ENCODE measurements around the gene MCF2. TPM values are rescaled to one million over a fixed set of nuclear protein-coding genes. Genes with fewer than 3 reads are reported as not detected.

Gene MCF2
- total and polyA plus RNA-seq, 2 donors (not counting 1 experiment from before 2014, with no cell fraction given), result under 0.01 to 0.05 TPM

DNA sequence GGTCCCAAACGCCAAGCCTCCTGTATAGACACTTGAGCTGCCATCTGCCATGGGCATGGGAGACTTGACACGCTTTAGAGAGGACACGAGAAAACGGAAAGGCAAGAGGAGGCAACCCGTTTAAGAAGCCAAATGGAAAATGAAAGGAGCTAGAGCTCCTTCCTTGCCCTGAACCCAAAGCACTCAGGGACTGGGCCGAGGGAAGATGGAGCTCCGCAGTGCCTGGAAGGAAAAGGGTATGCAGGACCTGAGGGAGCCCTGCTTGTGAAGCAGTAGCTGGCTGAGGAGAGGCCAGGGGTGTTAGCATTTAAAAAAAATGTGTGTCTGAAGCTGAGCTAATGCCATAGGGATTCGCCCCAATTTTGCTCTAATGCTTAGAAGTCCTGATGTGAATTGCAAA lies 15.1 kb downstream of the MCF2 start:
- Histone ChIP-seq H3K9me3 (ENCODE audit: control insufficient read depth, insufficient read depth, low read depth, low read length) (no peaks in the 10 kb centered on the region), H3K4me1 (ENCODE audit: control insufficient read depth, extremely low read depth, insufficient read depth, low read length) (no peaks in the 10 kb centered on the region), H4K20me1 (ENCODE audit: control insufficient read depth, extremely low read depth, insufficient read depth, low read length) (no peaks in the 10 kb centered on the region), H3K9ac (ENCODE audit: insufficient read depth, low read length) (no peak overlapping the region), H3K27me3 (ENCODE audit: control insufficient read depth, insufficient read depth, low read length) (peaks cover 5% of the 10 kb centered on the region), H3K27ac (ENCODE audit: insufficient read depth, low read length) (no peak overlapping the region), H2AFZ (ENCODE audit: low read length) (peak overlapping the region; percentile 31), H3K4me3 (replicated peaks in 1 of 4; ENCODE audit: control extremely low read depth in 1 of 4, insufficient read depth in 1 of 4, low read depth in 3 of 4, low read length in 4 of 4) (peak overlapping the region; percentile 13 to 46 (median 30)), H3K36me3 (ENCODE audit: control insufficient read depth, insufficient read depth, low read length) (no peaks in the 10 kb centered on the region), H3K79me2 (ENCODE audit: control insufficient read depth, insufficient read depth, low read length) (no peaks in the 10 kb centered on the region), H3K4me2 (ENCODE audit: extremely low read depth, insufficient read depth, low read length) (peak overlapping the region; percentile 80)
- DNase-seq (ENCODE audit: low read depth in 2 of 2), result no peak
- TF ChIP-seq EZH2 (IDR thresholded peaks at IDR 0.05; ENCODE audit: low read length, missing control alignments) (no peak), CTCF (conservative IDR thresholded peaks at IDR 0.05 in 1 of 2, IDR thresholded peaks at IDR 0.05 in 1 of 2; ENCODE audit: low read depth in 1 of 2, low read length in 2 of 2) (no peak)

DNA sequence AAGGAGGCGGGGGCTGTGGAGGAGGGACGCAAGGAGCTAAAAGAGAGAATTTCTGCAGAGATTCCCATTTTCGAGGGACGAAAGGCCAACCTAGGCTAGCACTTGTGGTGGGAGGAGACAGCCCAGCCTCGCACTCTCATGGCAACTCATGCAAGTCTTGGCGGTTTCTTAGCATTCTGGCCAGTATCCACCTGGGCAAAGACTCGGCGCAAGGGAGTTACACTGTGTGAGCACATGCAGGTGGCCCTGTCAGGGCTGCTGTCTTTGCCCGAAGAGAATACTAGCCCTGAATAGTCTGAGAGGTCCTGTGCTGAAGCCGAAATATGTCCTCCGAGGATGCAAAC lies 15.5 kb downstream of the MCF2 start:
- peak overlapping the region; percentile 13 to 46 (median 30) for H3K4me3 ChIP-seq (replicated peaks in 1 of 4; ENCODE audit: control extremely low read depth in 1 of 4, insufficient read depth in 1 of 4, low read depth in 3 of 4, low read length in 4 of 4)
- H3K27me3 ChIP-seq (ENCODE audit: control insufficient read depth, insufficient read depth, low read length), result peaks cover 5% of the 10 kb centered on the region
- no peaks in the 10 kb centered on the region for H3K9me3 ChIP-seq (ENCODE audit: control insufficient read depth, insufficient read depth, low read depth, low read length)
- TF ChIP-seq EZH2 (IDR thresholded peaks at IDR 0.05; ENCODE audit: low read length, missing control alignments), result no peak
- TF ChIP-seq CTCF (conservative IDR thresholded peaks at IDR 0.05 in 1 of 2, IDR thresholded peaks at IDR 0.05 in 1 of 2; ENCODE audit: low read depth in 1 of 2, low read length in 2 of 2), result no peak
- H3K9ac ChIP-seq (ENCODE audit: insufficient read depth, low read length), result no peak overlapping the region
- DNase-seq (ENCODE audit: low read depth in 2 of 2), result no peak
- no peaks in the 10 kb centered on the region for H3K4me1 ChIP-seq (ENCODE audit: control insufficient read depth, extremely low read depth, insufficient read depth, low read length)
- H3K79me2 ChIP-seq (ENCODE audit: control insufficient read depth, insufficient read depth, low read length), result no peaks in the 10 kb centered on the region
- H4K20me1 ChIP-seq (ENCODE audit: control insufficient read depth, extremely low read depth, insufficient read depth, low read length), result no peaks in the 10 kb centered on the region
- H3K27ac ChIP-seq (ENCODE audit: insufficient read depth, low read length), result no peak overlapping the region
- peak overlapping the region; percentile 80 for H3K4me2 ChIP-seq (ENCODE audit: extremely low read depth, insufficient read depth, low read length)
- no peaks in the 10 kb centered on the region for H3K36me3 ChIP-seq (ENCODE audit: control insufficient read depth, insufficient read depth, low read length)
- peak overlapping the region; percentile 31 for H2AFZ ChIP-seq (ENCODE audit: low read length)

DNA sequence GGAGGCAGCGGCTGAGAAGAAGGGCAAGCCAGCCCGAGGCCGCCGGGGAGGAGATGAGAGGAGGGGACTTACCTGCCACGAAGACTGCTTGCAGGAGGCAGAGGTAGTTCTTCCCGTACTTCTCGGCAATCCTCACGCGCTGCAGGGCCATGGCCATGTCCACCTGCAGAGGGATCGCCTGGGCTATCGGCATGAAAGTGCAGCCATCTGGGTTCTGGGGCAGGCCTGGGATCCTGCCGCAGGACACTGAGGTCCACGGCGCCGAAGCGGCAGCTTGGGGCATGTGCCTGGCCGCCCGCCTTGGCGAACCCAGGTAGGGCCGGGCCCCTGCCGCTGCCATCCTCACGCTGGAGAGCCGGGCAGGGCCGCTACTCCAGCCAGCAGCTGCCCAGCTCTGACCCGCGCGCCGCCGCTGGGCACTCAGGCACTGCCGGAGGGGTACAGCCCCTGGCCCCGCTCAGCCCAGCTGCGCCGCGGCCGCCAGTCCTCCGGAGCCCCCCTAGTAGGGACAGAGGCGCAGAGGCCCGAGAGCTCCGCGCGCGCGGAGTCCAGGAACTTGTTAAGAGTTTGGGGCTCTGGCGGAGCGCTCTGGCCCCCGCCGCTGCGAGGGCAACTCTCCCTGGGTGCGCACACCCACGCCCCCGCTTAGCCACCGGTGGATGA lies 16.0 kb downstream of the MCF2 start:
- H4K20me1 ChIP-seq (ENCODE audit: control insufficient read depth, extremely low read depth, insufficient read depth, low read length), result no peaks in the 10 kb centered on the region
- peak overlapping the region; percentile 13 to 46 (median 43) for H3K4me3 ChIP-seq (replicated peaks in 1 of 4; ENCODE audit: control extremely low read depth in 1 of 4, insufficient read depth in 1 of 4, low read depth in 3 of 4, low read length in 4 of 4)

More for the DNA sequence above, 16.0 kb downstream of the MCF2 start:
- H3K27ac ChIP-seq (ENCODE audit: insufficient read depth, low read length), result no peak overlapping the region
- H3K4me2 ChIP-seq (ENCODE audit: extremely low read depth, insufficient read depth, low read length), result peak overlapping the region; percentile 80
- H3K79me2 ChIP-seq (ENCODE audit: control insufficient read depth, insufficient read depth, low read length), result no peaks in the 10 kb centered on the region
- DNase-seq (ENCODE audit: low read depth in 2 of 2), result peak in 1 of 2 donors; percentile 18
- no peaks in the 10 kb centered on the region for H3K36me3 ChIP-seq (ENCODE audit: control insufficient read depth, insufficient read depth, low read length)
- H3K27me3 ChIP-seq (ENCODE audit: control insufficient read depth, insufficient read depth, low read length), result peaks cover 5% of the 10 kb centered on the region
- H3K9me3 ChIP-seq (ENCODE audit: control insufficient read depth, insufficient read depth, low read depth, low read length), result no peaks in the 10 kb centered on the region
- H3K4me1 ChIP-seq (ENCODE audit: control insufficient read depth, extremely low read depth, insufficient read depth, low read length), result no peaks in the 10 kb centered on the region
- no peak overlapping the region for H3K9ac ChIP-seq (ENCODE audit: insufficient read depth, low read length)
- peak overlapping the region; percentile 49 for H2AFZ ChIP-seq (ENCODE audit: low read length)
- no peak for TF ChIP-seq EZH2 (IDR thresholded peaks at IDR 0.05; ENCODE audit: low read length, missing control alignments)
- TF ChIP-seq CTCF (conservative IDR thresholded peaks at IDR 0.05 in 1 of 2, IDR thresholded peaks at IDR 0.05 in 1 of 2; ENCODE audit: low read depth in 1 of 2, low read length in 2 of 2), result no peak
